ENCODE measurements around the gene TMEM109.

The TMEM109 gene

DNA sequence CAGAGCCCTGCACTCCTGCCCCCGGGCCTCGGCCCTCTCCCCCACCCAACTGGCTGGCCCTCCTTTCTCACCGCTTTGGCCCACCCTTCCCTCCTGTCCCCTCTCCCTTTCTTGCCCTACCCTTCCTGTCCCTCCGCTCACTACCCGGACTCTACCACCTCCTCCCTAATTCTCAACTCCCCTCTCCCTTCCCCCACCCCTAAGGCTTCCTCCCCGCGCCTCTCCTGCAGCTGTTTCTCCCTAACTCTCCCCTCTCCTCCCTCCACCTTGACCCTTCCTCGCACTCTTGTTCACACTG, 37.6 kb downstream of the TMEM109 start:
- no peak for DNase-seq (ENCODE audit: low read depth, low spot score)
- Histone ChIP-seq H3K4me1 (ENCODE audit: insufficient read depth, insufficient read length) (peaks cover 14% of the 10 kb centered on the region), H3K4me3 (ENCODE audit: insufficient read length, low read depth) (peak overlapping the region; percentile 65), H3K36me3 (ENCODE audit: insufficient read depth, insufficient read length, low read length) (no peaks in the 10 kb centered on the region), H3K27me3 (ENCODE audit: insufficient read depth, insufficient read length) (peaks cover 15% of the 10 kb centered on the region), H3K9ac (ENCODE audit: insufficient read length, low read depth) (peak overlapping the region; percentile 79), H3K9me3 (ENCODE audit: insufficient read depth, low read length) (no peaks in the 10 kb centered on the region)
- TF ChIP-seq YY1 (IDR thresholded peaks at IDR 0.05; ENCODE audit: insufficient read depth, insufficient read length) (no peak), ZNF274 (IDR thresholded peaks at IDR 0.05; ENCODE audit: low read depth, low read length) (no peak), SUZ12 (IDR thresholded peaks at IDR 0.05; ENCODE audit: extremely low read depth, insufficient read depth, insufficient read length) (no peak)

DNA sequence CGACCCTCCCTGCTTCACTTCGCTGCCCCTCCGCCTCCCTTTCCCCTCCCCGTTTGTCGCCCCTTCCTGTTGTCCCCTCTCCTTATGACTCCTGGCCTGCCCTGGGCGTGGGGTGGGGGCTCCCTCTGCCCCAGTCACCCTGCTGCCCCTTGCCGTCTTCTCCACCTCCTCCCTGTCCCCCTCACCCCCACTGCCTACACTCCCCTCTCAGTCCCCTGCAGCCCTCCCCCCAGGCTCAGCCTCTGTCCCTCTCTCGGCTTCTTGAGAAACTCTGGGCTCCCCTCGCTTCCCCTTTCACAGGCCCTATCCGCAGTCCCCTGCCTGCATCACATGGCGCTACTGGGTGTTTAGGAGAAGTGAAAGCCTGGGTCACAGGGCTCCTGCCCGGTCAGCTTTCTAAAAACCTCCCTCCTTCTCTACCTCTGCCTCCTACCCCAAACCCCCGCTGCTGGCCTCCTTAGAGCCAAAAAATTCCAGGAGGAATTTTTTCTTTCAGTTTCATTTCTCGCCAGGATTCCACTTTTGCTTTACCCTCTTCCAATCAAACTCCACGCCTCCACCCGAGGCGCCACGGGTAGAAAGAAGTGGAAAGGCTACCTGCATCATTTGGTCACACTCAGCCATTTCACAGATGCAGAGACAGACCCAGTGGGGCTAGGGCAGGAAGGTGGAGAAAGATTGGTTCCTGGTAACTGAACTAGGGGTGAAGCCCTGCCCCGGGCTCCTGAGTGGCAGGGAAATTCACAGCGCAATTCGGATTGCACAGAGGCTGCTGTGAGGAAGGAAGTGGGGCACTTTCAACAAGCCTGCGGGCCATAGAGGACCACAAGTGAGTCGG, 38.2 kb downstream of the TMEM109 start, which contains the start of gene SLC15A3:
Gene SLC15A3, minus strand, starts transcription at position 273 of the 838 bp plus-strand sequence. CDS start 625 bp downstream, outside the sequence.
- Histone ChIP-seq H3K27me3 (ENCODE audit: insufficient read depth, insufficient read length) (peaks cover 15% of the 10 kb centered on the region), H3K36me3 (ENCODE audit: insufficient read depth, insufficient read length, low read length) (no peaks in the 10 kb centered on the region), H3K4me1 (ENCODE audit: insufficient read depth, insufficient read length) (peaks cover 13% of the 10 kb centered on the region), H3K4me3 (ENCODE audit: insufficient read length, low read depth) (peak within 1 kb of the TSS; percentile 65), H3K9me3 (ENCODE audit: insufficient read depth, low read length) (no peaks in the 10 kb centered on the region), H3K9ac (ENCODE audit: insufficient read length, low read depth) (peak within 1 kb of the TSS; percentile 79)
- DNase-seq (ENCODE audit: low read depth, low spot score) = no peak
- TF ChIP-seq ZNF274 (IDR thresholded peaks at IDR 0.05; ENCODE audit: low read depth, low read length) (no peak), YY1 (IDR thresholded peaks at IDR 0.05; ENCODE audit: insufficient read depth, insufficient read length) (no peak), SUZ12 (IDR thresholded peaks at IDR 0.05; ENCODE audit: extremely low read depth, insufficient read depth, insufficient read length) (no peak)

GRCh38 chr11:60952742-60953170, 38.8 kb downstream of the TMEM109 start:
- Histone ChIP-seq H3K36me3 (ENCODE audit: insufficient read depth, insufficient read length, low read length) (no peaks in the 10 kb centered on the region), H3K9ac (ENCODE audit: insufficient read length, low read depth) (peak overlapping the region; percentile 79), H3K4me3 (ENCODE audit: insufficient read length, low read depth) (peak overlapping the region; percentile 65), H3K9me3 (ENCODE audit: insufficient read depth, low read length) (no peaks in the 10 kb centered on the region), H3K4me1 (ENCODE audit: insufficient read depth, insufficient read length) (peaks cover 13% of the 10 kb centered on the region), H3K27me3 (ENCODE audit: insufficient read depth, insufficient read length) (peaks cover 15% of the 10 kb centered on the region)
- DNase-seq (ENCODE audit: low read depth, low spot score) = no peak
- no peak for TF ChIP-seq YY1 (IDR thresholded peaks at IDR 0.05; ENCODE audit: insufficient read depth, insufficient read length)
- no peak for TF ChIP-seq SUZ12 (IDR thresholded peaks at IDR 0.05; ENCODE audit: extremely low read depth, insufficient read depth, insufficient read length)
- TF ChIP-seq ZNF274 (IDR thresholded peaks at IDR 0.05; ENCODE audit: low read depth, low read length) = no peak

GRCh38 chr11:60953781-60954180, 39.8 kb downstream of the TMEM109 start:
- no peaks in the 10 kb centered on the region for H3K9me3 ChIP-seq (ENCODE audit: insufficient read depth, low read length)
- H3K27me3 ChIP-seq (ENCODE audit: insufficient read depth, insufficient read length) = peaks cover 15% of the 10 kb centered on the region
- no peak overlapping the region for H3K9ac ChIP-seq (ENCODE audit: insufficient read length, low read depth)
- H3K4me3 ChIP-seq (ENCODE audit: insufficient read length, low read depth) = no peak overlapping the region
- TF ChIP-seq ZNF274 (IDR thresholded peaks at IDR 0.05; ENCODE audit: low read depth, low read length) (no peak), YY1 (IDR thresholded peaks at IDR 0.05; ENCODE audit: insufficient read depth, insufficient read length) (no peak), SUZ12 (IDR thresholded peaks at IDR 0.05; ENCODE audit: extremely low read depth, insufficient read depth, insufficient read length) (no peak)
- H3K36me3 ChIP-seq (ENCODE audit: insufficient read depth, insufficient read length, low read length) = no peaks in the 10 kb centered on the region
- peaks cover 13% of the 10 kb centered on the region for H3K4me1 ChIP-seq (ENCODE audit: insufficient read depth, insufficient read length)
- no peak for DNase-seq (ENCODE audit: low read depth, low spot score)

DNA sequence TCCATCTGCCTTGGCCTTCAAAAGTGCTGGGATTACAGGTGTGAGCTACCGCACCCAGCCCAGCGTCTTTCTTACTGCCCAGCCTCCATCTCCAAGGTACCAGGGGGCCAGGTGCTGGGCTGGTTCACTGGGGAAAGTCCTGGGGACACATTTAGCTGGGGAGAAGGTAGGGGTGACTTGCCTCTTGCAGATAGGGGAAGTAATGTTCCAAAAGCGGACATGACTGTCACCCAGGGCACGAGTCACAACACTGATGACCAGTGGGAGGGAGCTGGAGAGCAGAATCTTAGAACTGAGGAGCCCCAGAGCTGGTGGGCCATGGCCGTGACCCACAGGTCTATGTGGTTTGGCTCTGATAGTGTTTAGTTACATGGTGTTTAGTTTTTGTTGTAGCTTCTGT, 40.5 kb downstream of the TMEM109 start:
- peaks cover 13% of the 10 kb centered on the region for H3K4me1 ChIP-seq (ENCODE audit: insufficient read depth, insufficient read length)
- no peaks in the 10 kb centered on the region for H3K9me3 ChIP-seq (ENCODE audit: insufficient read depth, low read length)
- H3K9ac ChIP-seq (ENCODE audit: insufficient read length, low read depth) = no peak overlapping the region
- DNase-seq (ENCODE audit: low read depth, low spot score) = no peak
- H3K27me3 ChIP-seq (ENCODE audit: insufficient read depth, insufficient read length) = peaks cover 15% of the 10 kb centered on the region
- TF ChIP-seq SUZ12 (IDR thresholded peaks at IDR 0.05; ENCODE audit: extremely low read depth, insufficient read depth, insufficient read length) = no peak
- no peak for TF ChIP-seq YY1 (IDR thresholded peaks at IDR 0.05; ENCODE audit: insufficient read depth, insufficient read length)
- no peak for TF ChIP-seq ZNF274 (IDR thresholded peaks at IDR 0.05; ENCODE audit: low read depth, low read length)
- no peaks in the 10 kb centered on the region for H3K36me3 ChIP-seq (ENCODE audit: insufficient read depth, insufficient read length, low read length)
- H3K4me3 ChIP-seq (ENCODE audit: insufficient read length, low read depth) = no peak overlapping the region

DNA sequence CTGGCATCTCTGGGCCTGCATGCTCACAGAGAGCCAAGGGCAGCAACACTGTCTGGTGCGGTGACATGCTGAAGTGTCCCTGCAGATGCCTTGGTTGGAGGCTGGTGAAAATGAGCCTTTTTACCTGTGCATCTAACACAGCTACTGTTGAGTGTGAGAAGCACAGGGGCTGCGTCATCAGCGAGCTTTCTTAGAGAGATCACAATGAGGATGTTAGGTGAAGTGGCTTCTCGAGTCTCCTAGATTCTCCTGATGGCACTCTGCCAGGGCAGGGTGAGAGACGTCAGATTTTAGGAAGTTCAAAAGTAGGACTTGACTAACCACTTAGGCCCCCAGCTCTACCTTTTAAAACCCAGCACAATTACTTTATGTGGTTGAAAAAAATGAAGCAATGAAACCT, 41.6 kb downstream of the TMEM109 start:
- Histone ChIP-seq H3K4me3 (ENCODE audit: insufficient read length, low read depth) (no peak overlapping the region), H3K36me3 (ENCODE audit: insufficient read depth, insufficient read length, low read length) (no peaks in the 10 kb centered on the region), H3K4me1 (ENCODE audit: insufficient read depth, insufficient read length) (peaks cover 10% of the 10 kb centered on the region), H3K27me3 (ENCODE audit: insufficient read depth, insufficient read length) (peaks cover 12% of the 10 kb centered on the region), H3K9me3 (ENCODE audit: insufficient read depth, low read length) (no peaks in the 10 kb centered on the region), H3K9ac (ENCODE audit: insufficient read length, low read depth) (no peak overlapping the region)
- TF ChIP-seq YY1 (IDR thresholded peaks at IDR 0.05; ENCODE audit: insufficient read depth, insufficient read length) (no peak), SUZ12 (IDR thresholded peaks at IDR 0.05; ENCODE audit: extremely low read depth, insufficient read depth, insufficient read length) (no peak), ZNF274 (IDR thresholded peaks at IDR 0.05; ENCODE audit: low read depth, low read length) (no peak)
- DNase-seq (ENCODE audit: low read depth, low spot score) = no peak

DNA sequence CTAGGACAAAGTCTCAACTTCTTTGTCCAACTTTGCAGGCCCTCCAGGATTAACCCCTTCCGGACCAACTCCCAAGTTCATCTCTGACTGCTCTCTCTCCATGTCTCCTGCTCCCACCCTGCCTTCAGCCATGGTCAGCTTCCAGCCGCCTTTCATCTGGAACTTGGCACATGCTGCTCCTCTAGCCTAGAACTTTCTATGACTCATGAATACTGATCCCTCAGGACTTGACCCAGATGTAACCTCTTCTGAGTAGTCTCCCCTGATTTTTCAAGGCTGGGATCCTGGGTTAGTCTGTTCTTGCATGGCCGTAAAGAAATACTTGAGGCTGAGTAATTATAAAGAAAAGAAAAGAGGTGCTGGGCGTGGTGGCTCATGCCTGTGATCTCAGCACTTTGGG, 43.2 kb downstream of the TMEM109 start:
- Histone ChIP-seq H3K4me1 (ENCODE audit: insufficient read depth, insufficient read length) (peaks cover 10% of the 10 kb centered on the region), H3K27me3 (ENCODE audit: insufficient read depth, insufficient read length) (peaks cover 6% of the 10 kb centered on the region), H3K9me3 (ENCODE audit: insufficient read depth, low read length) (no peaks in the 10 kb centered on the region), H3K4me3 (ENCODE audit: insufficient read length, low read depth) (no peak overlapping the region), H3K36me3 (ENCODE audit: insufficient read depth, insufficient read length, low read length) (no peaks in the 10 kb centered on the region), H3K9ac (ENCODE audit: insufficient read length, low read depth) (no peak overlapping the region)
- no peak for TF ChIP-seq ZNF274 (IDR thresholded peaks at IDR 0.05; ENCODE audit: low read depth, low read length)
- no peak for TF ChIP-seq SUZ12 (IDR thresholded peaks at IDR 0.05; ENCODE audit: extremely low read depth, insufficient read depth, insufficient read length)
- TF ChIP-seq YY1 (IDR thresholded peaks at IDR 0.05; ENCODE audit: insufficient read depth, insufficient read length) = no peak
- no peak for DNase-seq (ENCODE audit: low read depth, low spot score)
